HEK293 (cell line): ENCODE measurements around the gene HLX.

Experiments used
- CTCF ChIA-PET: fragments of 350-600 bp; formaldehyde crosslinking; extraction: SDS; loops from one replicate; lab custom pipeline; 2021; ENCODE audit warnings: antibody characterized with exemption; lab: Yijun Ruan, JAX
- POLR2A ChIA-PET: fragments of 300-600 bp; formaldehyde crosslinking; extraction: SDS; loops from one replicate; lab custom pipeline; 2020; ENCODE audit warnings: antibody characterized with exemption, inconsistent platforms; lab: Yijun Ruan, JAX
- H3K27ac ChIP-seq: fragments of 200-500 bp; sonication (Bioruptor generic); 2 replicates; pipeline ENCODE4 v1.5.1; 2014; ENCODE audit warnings: low read depth, low read length, control low read depth, inconsistent platforms; ENCODE audit errors: extremely low read depth
- H3K36me3 ChIP-seq, 2 experiments: fragments of 200-500 bp in 1 of 2; sonication (Bioruptor generic) in 1 of 2; 1 replicate in 1 of 2; 2 replicates in 1 of 2; pipeline ENCODE4 v1.5.1; 2014 to 2017; ENCODE audit warnings: inconsistent platforms in 2 of 2, low read length in 2 of 2; ENCODE audit not compliant: control insufficient read depth in 2 of 2, insufficient read depth in 1 of 2
- H3K4me1 ChIP-seq: fragments of 200-500 bp; sonication (Bioruptor generic); 2 replicates; pipeline ENCODE4 v1.5.1; 2014; ENCODE audit warnings: mild to moderate bottlenecking, low read length, inconsistent platforms; ENCODE audit not compliant: control insufficient read depth, insufficient read depth
- H3K4me3 ChIP-seq: 2 replicates; pipeline ENCODE4 v1.5.1; 2011; ENCODE audit warnings: low read depth, mild to moderate bottlenecking, control low read depth, low read length, moderate library complexity
- H3K9me3 ChIP-seq: fragments of 200-500 bp; sonication (Bioruptor generic); 2 replicates; pipeline ENCODE4 v1.5.1; 2014; ENCODE audit warnings: low read depth, low read length, inconsistent platforms; ENCODE audit not compliant: control insufficient read depth, insufficient read depth
- ZIC2 ChIP-seq: fragments of 450-650 bp; formaldehyde crosslinking; IDR thresholded peaks from 2 replicates; pipeline ENCODE4 v1.5.1; 2016; ENCODE audit warnings: missing biosample characterization, missing genetic modification characterization
- ZNF23 ChIP-seq: fragments of 450-650 bp; formaldehyde crosslinking; IDR thresholded peaks from 2 replicates; pipeline ENCODE4 v1.5.1; 2016; ENCODE audit warnings: missing biosample characterization, missing genetic modification characterization, borderline replicate concordance
- ZNF248 ChIP-seq: fragments of 450-650 bp; formaldehyde crosslinking; IDR thresholded peaks from 2 replicates; pipeline ENCODE4 v1.5.1; 2017; ENCODE audit warnings: missing biosample characterization, missing genetic modification characterization
- ZNF274 ChIP-seq, 2 experiments: fragments of 200-500 bp in 1 of 2; fragments of 450-650 bp in 1 of 2; sonication (Bioruptor generic) in 1 of 2; formaldehyde crosslinking in 1 of 2; IDR thresholded peaks; 2 replicates each; pipeline versions ENCODE4 v1.5.1 to v1.6.1; 2014 to 2016; ENCODE audit warnings: borderline replicate concordance in 1 of 2, inconsistent platforms in 1 of 2, low read length in 1 of 2, missing biosample characterization in 1 of 2, missing genetic modification characterization in 1 of 2
- ZNF548 ChIP-seq: fragments of 450-650 bp; formaldehyde crosslinking; IDR thresholded peaks from 2 replicates; pipeline ENCODE4 v1.5.1; 2016; ENCODE audit warnings: missing biosample characterization, missing genetic modification characterization
- ZNF596 ChIP-seq: fragments of 450-650 bp; IDR thresholded peaks from 2 replicates; pipeline ENCODE4 v1.5.0; 2018; ENCODE audit warnings: missing biosample characterization, mild to moderate bottlenecking, missing genetic modification characterization, moderate library complexity
- ZNF664 ChIP-seq: fragments of 450-650 bp; formaldehyde crosslinking; IDR thresholded peaks from 2 replicates; pipeline ENCODE4 v1.5.1; 2016; ENCODE audit warnings: missing biosample characterization, missing genetic modification characterization
- TF ChIP-seq, protein P1 (sequence below): fragments of 450-650 bp; formaldehyde crosslinking; IDR thresholded peaks from 2 replicates; pipeline ENCODE4 v1.5.1; 2016; ENCODE audit warnings: missing biosample characterization, missing genetic modification characterization
- TF ChIP-seq, protein P2 (sequence below): fragments of 450-650 bp; formaldehyde crosslinking; IDR thresholded peaks from 2 replicates; pipeline ENCODE4 v1.5.1; 2016; ENCODE audit warnings: missing biosample characterization, missing genetic modification characterization
- TF ChIP-seq, protein P3 (sequence below): fragments of 450-650 bp; formaldehyde crosslinking; IDR thresholded peaks from 2 replicates; pipeline ENCODE4; 2016; ENCODE audit warnings: missing biosample characterization, missing genetic modification characterization
- TF ChIP-seq, protein P4 (sequence below): fragments of 450-650 bp; formaldehyde crosslinking; IDR thresholded peaks from 2 replicates; pipeline ENCODE4 v1.5.1; 2017; ENCODE audit warnings: missing biosample characterization, missing genetic modification characterization
- TF ChIP-seq, protein P5 (sequence below): fragments of 450-650 bp; formaldehyde crosslinking; IDR thresholded peaks from 2 replicates; pipeline ENCODE4 v1.5.1; 2016; ENCODE audit warnings: missing biosample characterization, missing genetic modification characterization

HLX gene

DNA sequence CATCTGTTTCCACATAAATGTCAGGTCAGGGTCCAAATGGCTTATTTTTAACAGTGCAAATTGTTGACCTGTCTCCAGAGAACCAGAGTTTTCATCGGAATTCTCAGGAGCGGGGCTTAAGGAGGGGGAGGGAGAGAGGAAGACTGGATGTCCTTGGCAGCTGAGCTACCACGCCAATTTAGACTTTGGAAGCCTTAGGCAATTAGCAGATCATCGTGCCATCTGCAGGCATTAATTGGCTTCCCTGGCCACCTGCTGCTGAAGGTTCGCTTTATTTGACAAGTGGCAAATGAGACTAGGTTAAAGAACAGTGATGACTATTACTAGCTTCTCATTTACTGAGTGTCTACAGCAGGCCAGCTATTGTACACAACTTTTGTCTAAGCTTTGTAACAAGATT, 43.7 kb downstream of the HLX start:
- Histone ChIP-seq H3K27ac (no peak overlapping the region), H3K9me3 (no peaks in the 10 kb centered on the region), H3K4me3 (no peak overlapping the region), H3K36me3 (no peaks in the 10 kb centered on the region), H3K4me1 (peaks cover 23% of the 10 kb centered on the region)
- TF ChIP-seq ZNF596 (tag by site-specific recombination) (no peak), ZNF548 (tag by site-specific recombination) (no peak), ZNF23 (tag by site-specific recombination) (no peak), ZNF664 (no peak), ZNF274 (IDR thresholded peaks at IDR 0.05; ENCODE audit: low read length) (no peak), ZNF274 (tag by site-specific recombination; IDR thresholded peaks at IDR 0.05; ENCODE audit: borderline replicate concordance) (no peak)
- TF ChIP-seq, protein P1, sequence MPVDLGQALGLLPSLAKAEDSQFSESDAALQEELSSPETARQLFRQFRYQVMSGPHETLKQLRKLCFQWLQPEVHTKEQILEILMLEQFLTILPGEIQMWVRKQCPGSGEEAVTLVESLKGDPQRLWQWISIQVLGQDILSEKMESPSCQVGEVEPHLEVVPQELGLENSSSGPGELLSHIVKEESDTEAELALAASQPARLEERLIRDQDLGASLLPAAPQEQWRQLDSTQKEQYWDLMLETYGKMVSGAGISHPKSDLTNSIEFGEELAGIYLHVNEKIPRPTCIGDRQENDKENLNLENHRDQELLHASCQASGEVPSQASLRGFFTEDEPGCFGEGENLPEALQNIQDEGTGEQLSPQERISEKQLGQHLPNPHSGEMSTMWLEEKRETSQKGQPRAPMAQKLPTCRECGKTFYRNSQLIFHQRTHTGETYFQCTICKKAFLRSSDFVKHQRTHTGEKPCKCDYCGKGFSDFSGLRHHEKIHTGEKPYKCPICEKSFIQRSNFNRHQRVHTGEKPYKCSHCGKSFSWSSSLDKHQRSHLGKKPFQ (tag by site-specific recombination): no peak
- TF ChIP-seq, protein P2, sequence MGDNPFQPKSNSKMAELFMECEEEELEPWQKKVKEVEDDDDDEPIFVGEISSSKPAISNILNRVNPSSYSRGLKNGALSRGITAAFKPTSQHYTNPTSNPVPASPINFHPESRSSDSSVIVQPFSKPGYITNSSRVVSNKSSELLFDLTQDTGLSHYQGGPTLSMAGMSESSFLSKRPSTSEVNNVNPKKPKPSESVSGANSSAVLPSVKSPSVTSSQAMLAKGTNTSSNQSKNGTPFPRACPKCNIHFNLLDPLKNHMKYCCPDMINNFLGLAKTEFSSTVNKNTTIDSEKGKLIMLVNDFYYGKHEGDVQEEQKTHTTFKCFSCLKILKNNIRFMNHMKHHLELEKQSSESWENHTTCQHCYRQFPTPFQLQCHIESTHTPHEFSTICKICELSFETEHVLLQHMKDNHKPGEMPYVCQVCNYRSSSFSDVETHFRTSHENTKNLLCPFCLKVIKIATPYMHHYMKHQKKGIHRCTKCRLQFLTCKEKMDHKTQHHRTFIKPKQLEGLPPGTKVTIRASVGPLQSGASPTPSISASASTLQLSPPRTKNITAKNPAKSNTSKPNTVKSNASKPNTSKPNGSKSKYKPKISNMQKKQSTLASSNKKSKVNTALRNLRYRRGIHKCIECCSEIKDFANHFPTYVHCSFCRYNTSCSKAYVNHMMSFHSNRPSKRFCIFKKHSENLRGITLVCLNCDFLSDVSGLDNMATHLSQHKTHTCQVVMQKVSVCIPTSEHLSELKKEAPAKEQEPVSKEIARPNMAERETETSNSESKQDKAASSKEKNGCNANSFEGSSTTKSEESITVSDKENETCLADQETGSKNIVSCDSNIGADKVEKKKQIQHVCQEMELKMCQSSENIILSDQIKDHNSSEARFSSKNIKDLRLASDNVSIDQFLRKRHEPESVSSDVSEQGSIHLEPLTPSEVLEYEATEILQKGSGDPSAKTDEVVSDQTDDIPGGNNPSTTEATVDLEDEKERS: no peak
- TF ChIP-seq, protein P3, sequence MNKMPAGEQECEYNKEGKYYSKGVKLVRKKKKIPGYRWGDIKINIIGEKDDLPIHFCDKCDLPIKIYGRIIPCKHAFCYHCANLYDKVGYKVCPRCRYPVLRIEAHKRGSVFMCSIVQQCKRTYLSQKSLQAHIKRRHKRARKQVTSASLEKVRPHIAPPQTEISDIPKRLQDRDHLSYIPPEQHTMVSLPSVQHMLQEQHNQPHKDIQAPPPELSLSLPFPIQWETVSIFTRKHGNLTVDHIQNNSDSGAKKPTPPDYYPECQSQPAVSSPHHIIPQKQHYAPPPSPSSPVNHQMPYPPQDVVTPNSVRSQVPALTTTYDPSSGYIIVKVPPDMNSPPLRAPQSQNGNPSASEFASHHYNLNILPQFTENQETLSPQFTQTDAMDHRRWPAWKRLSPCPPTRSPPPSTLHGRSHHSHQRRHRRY (tag by site-specific recombination): no peak
- ChIA-PET CTCF (no interaction called here), POLR2A (no interaction called here)

DNA sequence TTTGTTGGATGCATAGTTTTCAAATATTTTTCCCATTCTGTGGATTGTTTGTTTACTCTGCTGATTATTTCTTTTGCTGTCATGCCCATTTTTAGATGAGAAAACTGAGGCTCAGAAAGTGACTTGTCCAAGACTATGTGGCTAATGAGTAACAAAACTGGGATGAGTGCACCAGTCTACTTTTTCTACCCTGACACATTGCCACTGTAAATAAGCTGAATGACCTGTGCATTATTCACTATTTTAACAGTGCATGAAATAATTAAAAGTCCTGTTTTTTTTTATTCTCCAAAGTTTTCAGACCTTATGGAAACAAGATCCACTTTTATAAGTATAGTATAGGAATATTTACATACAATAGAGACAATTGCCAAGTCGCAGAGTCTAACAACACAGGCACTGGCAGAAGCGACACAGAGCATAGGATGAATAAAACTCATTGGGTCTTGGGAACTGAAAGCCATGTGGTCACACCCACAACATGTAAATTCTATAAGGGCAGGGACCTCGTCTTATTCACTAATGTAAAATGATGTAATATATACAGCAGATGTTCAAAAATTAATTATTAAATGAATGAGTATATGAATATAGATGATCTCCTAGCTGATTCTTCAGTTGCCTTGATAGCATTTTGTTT, 45.2 kb downstream of the HLX start:
- CTCF ChIA-PET: no interaction called here
- Histone ChIP-seq H3K9me3 (no peaks in the 10 kb centered on the region), H3K4me1 (peaks cover 13% of the 10 kb centered on the region), H3K36me3 (no peaks in the 10 kb centered on the region)
- no peak for TF ChIP-seq ZNF596 (tag by site-specific recombination)
- TF ChIP-seq, protein P4, sequence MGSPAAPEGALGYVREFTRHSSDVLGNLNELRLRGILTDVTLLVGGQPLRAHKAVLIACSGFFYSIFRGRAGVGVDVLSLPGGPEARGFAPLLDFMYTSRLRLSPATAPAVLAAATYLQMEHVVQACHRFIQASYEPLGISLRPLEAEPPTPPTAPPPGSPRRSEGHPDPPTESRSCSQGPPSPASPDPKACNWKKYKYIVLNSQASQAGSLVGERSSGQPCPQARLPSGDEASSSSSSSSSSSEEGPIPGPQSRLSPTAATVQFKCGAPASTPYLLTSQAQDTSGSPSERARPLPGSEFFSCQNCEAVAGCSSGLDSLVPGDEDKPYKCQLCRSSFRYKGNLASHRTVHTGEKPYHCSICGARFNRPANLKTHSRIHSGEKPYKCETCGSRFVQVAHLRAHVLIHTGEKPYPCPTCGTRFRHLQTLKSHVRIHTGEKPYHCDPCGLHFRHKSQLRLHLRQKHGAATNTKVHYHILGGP (tag by site-specific recombination): no peak
- no peak for TF ChIP-seq ZNF248 (tag by site-specific recombination)
- TF ChIP-seq, protein P5, sequence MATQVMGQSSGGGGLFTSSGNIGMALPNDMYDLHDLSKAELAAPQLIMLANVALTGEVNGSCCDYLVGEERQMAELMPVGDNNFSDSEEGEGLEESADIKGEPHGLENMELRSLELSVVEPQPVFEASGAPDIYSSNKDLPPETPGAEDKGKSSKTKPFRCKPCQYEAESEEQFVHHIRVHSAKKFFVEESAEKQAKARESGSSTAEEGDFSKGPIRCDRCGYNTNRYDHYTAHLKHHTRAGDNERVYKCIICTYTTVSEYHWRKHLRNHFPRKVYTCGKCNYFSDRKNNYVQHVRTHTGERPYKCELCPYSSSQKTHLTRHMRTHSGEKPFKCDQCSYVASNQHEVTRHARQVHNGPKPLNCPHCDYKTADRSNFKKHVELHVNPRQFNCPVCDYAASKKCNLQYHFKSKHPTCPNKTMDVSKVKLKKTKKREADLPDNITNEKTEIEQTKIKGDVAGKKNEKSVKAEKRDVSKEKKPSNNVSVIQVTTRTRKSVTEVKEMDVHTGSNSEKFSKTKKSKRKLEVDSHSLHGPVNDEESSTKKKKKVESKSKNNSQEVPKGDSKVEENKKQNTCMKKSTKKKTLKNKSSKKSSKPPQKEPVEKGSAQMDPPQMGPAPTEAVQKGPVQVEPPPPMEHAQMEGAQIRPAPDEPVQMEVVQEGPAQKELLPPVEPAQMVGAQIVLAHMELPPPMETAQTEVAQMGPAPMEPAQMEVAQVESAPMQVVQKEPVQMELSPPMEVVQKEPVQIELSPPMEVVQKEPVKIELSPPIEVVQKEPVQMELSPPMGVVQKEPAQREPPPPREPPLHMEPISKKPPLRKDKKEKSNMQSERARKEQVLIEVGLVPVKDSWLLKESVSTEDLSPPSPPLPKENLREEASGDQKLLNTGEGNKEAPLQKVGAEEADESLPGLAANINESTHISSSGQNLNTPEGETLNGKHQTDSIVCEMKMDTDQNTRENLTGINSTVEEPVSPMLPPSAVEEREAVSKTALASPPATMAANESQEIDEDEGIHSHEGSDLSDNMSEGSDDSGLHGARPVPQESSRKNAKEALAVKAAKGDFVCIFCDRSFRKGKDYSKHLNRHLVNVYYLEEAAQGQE (tag by site-specific recombination): no peak
- no peak for TF ChIP-seq ZIC2 (tag by site-specific recombination)
- TF ChIP-seq, all 188 proteins: peak for 0
- Histone ChIP-seq H3K27ac (no peak overlapping the region), H3K4me3 (no peak overlapping the region)
- POLR2A ChIA-PET: no interaction called here
